ENCODE results near the gene ZNF410. TPM values are rescaled to one million over a fixed set of nuclear protein-coding genes. Genes with fewer than 3 reads are reported as not detected.

Gene ZNF410
- total RNA-seq, 2 experiments from 2014 or later: 54.9 to 56.1 TPM

GRCh38 chr14:73937012-73937411 lies 50.4 kb downstream of the ZNF410 start:
- DNase-seq (no peak), ATAC-seq (no peak)
- Mint-ChIP-seq H3K27me3 (no peaks in the 10 kb centered on the region), H3K4me3 (no peak overlapping the region), H3K4me1 (ENCODE audit: low read depth) (no peaks in the 10 kb centered on the region), H3K9me3 (no peaks in the 10 kb centered on the region), H3K27ac (peak overlapping the region; percentile 28), H3K36me3 (ENCODE audit: low read depth) (peaks cover 5% of the 10 kb centered on the region)
- intact Hi-C loops (cut with micrococcal nuclease): no loop called here
- ChIA-PET POLR2A (no interaction called here), CTCF (interaction anchor here (0.6 to 2.3 kb wide), 5 partner anchors 10 to 377 kb away, joined by 3 to 9 read pairs (median 4); no protein-coding TSS in a partner anchor)
- TF ChIP-seq CTCF (IDR thresholded peaks at IDR 0.05): no peak

- H3K36me3 Mint-ChIP-seq (ENCODE audit: low read depth): no peaks in the 10 kb centered on the region
- no peaks in the 10 kb centered on the region for H3K4me1 Mint-ChIP-seq (ENCODE audit: low read depth)
- no peak for ATAC-seq
- H3K27ac Mint-ChIP-seq: no peak overlapping the region
- ChIA-PET POLR2A (no interaction called here), CTCF (interaction anchor here (1.7 kb wide), 1 partner anchor 97 kb away, joined by 5 read pairs; no protein-coding TSS in a partner anchor)
- no peak overlapping the region for H3K4me3 Mint-ChIP-seq
- no peak for TF ChIP-seq CTCF (IDR thresholded peaks at IDR 0.05)
- no peak for DNase-seq
- intact Hi-C loops (cut with micrococcal nuclease): no loop called here
- no peaks in the 10 kb centered on the region for H3K9me3 Mint-ChIP-seq
- no peaks in the 10 kb centered on the region for H3K27me3 Mint-ChIP-seq
Observed at GRCh38 chr14:73942180-73942579, 55.5 kb downstream of the ZNF410 start.

GRCh38 chr14:73943083-73943482 lies 56.4 kb downstream of the ZNF410 start:
- no peak for ATAC-seq
- no peaks in the 10 kb centered on the region for H3K36me3 Mint-ChIP-seq (ENCODE audit: low read depth)
- H3K4me3 Mint-ChIP-seq: no peak overlapping the region
- H3K27ac Mint-ChIP-seq: peak overlapping the region; percentile 52
- no peaks in the 10 kb centered on the region for H3K9me3 Mint-ChIP-seq
- CTCF ChIA-PET: interaction anchor here (1.2 to 1.5 kb wide), 2 partner anchors 12 to 214 kb away, joined by 3 read pairs; no protein-coding TSS in a partner anchor
- no peak for TF ChIP-seq CTCF (IDR thresholded peaks at IDR 0.05)
- DNase-seq: no peak
- intact Hi-C loops (cut with micrococcal nuclease): no loop called here
- POLR2A ChIA-PET: no interaction called here
- no peaks in the 10 kb centered on the region for H3K4me1 Mint-ChIP-seq (ENCODE audit: low read depth)
- no peaks in the 10 kb centered on the region for H3K27me3 Mint-ChIP-seq

GRCh38 chr14:73944432-73945158 lies 57.9 kb downstream of the ZNF410 start:
- H3K27ac Mint-ChIP-seq: no peak overlapping the region
- H3K27me3 Mint-ChIP-seq: no peaks in the 10 kb centered on the region
- H3K4me3 Mint-ChIP-seq: no peak overlapping the region
- POLR2A ChIA-PET: interaction anchor here (1.3 kb wide), 1 partner anchor 9 kb away, joined by 3 read pairs; no protein-coding TSS in a partner anchor
- H3K4me1 Mint-ChIP-seq (ENCODE audit: low read depth): no peaks in the 10 kb centered on the region
- intact Hi-C loops (cut with micrococcal nuclease): no loop called here
- CTCF ChIA-PET: no interaction called here
- no peaks in the 10 kb centered on the region for H3K9me3 Mint-ChIP-seq
- no peaks in the 10 kb centered on the region for H3K36me3 Mint-ChIP-seq (ENCODE audit: low read depth)
- no peak for ATAC-seq
- no peak for TF ChIP-seq CTCF (IDR thresholded peaks at IDR 0.05)
- DNase-seq: no peak

GRCh38 chr14:73945159-73945670 lies 58.6 kb downstream of the ZNF410 start:
- no peak for DNase-seq
- Mint-ChIP-seq H3K9me3 (no peaks in the 10 kb centered on the region), H3K4me3 (no peak overlapping the region), H3K27ac (no peak overlapping the region), H3K36me3 (ENCODE audit: low read depth) (no peaks in the 10 kb centered on the region), H3K27me3 (no peaks in the 10 kb centered on the region), H3K4me1 (ENCODE audit: low read depth) (no peaks in the 10 kb centered on the region)
- no peak for TF ChIP-seq CTCF (IDR thresholded peaks at IDR 0.05)
- ChIA-PET POLR2A (interaction anchor here (1.3 kb wide), 1 partner anchor 9 kb away, joined by 3 read pairs; no protein-coding TSS in a partner anchor), CTCF (no interaction called here)
- intact Hi-C loops (cut with micrococcal nuclease): no loop called here
- no peak for ATAC-seq
